DND-41 (cell line): ENCODE data around the gene TXNDC17.

Experiments
- ATAC-seq: fragments of 200-7000 bp; cut with Tn5 transposase; 3 replicates; pipeline ENCODE4 v1.9.1; 2021; ENCODE audit warnings: low read depth; ENCODE audit not compliant: insufficient read depth
- DNase-seq: peaks from one replicate; pipeline ENCODE4 v3.0.0-alpha.2; 2020
- H2AFZ ChIP-seq: 2 replicates; pipeline ENCODE4 v1.6.0; 2012; ENCODE audit warnings: low read depth, low read length
- H3K27ac ChIP-seq: 2 replicates; pipeline ENCODE4 v1.5.1; 2012; ENCODE audit warnings: low read length, inconsistent platforms
- H3K27me3 ChIP-seq: fragments of 200-600 bp; sonication (generic); 2 replicates; pipeline ENCODE4 v1.6.0; 2012; ENCODE audit warnings: low read length, mild to moderate bottlenecking, inconsistent platforms; ENCODE audit not compliant: insufficient read depth, poor library complexity
- H3K36me3 ChIP-seq: 2 replicates; pipeline ENCODE4 v1.5.1; 2012; ENCODE audit warnings: low read length, inconsistent platforms; ENCODE audit not compliant: insufficient read depth
- H3K4me1 ChIP-seq: 2 replicates; pipeline ENCODE4 v1.5.1; 2012; ENCODE audit warnings: mild to moderate bottlenecking, low read length; ENCODE audit not compliant: insufficient read depth
- H3K4me2 ChIP-seq: 2 replicates; pipeline ENCODE4 v1.6.0; 2012; ENCODE audit warnings: mild to moderate bottlenecking, moderate library complexity, low read length, inconsistent platforms; ENCODE audit not compliant: insufficient read depth
- H3K4me3 ChIP-seq, 2 experiments: fragments of 200-600 bp in 1 of 2; shearing (Covaris generic) in 1 of 2; 2 replicates each; pipeline ENCODE4 v1.5.1; 2012 to 2016; ENCODE audit warnings: inconsistent platforms in 2 of 2, low read length in 2 of 2, mild to moderate bottlenecking in 2 of 2, low read depth in 1 of 2, moderate library complexity in 1 of 2
- H3K79me2 ChIP-seq: 2 replicates; pipeline ENCODE4 v1.6.0; 2012; ENCODE audit warnings: low read length, inconsistent platforms; ENCODE audit not compliant: insufficient read depth
- H3K9ac ChIP-seq: 2 replicates; pipeline ENCODE4 v1.6.0; 2012; ENCODE audit warnings: low read depth, mild to moderate bottlenecking, inconsistent platforms, low read length, moderate library complexity
- H3K9me3 ChIP-seq: 2 replicates; pipeline ENCODE4 v1.5.1; 2012; ENCODE audit warnings: low read length, moderate library complexity, mild to moderate bottlenecking, inconsistent platforms; ENCODE audit not compliant: insufficient read depth, severe bottlenecking
- H4K20me1 ChIP-seq: 2 replicates; pipeline ENCODE4 v1.6.0; 2012; ENCODE audit warnings: low read length; ENCODE audit not compliant: insufficient read depth
- EZH2 ChIP-seq: IDR thresholded peaks from 3 replicates; pipeline ENCODE4 v1.6.1; 2012; ENCODE audit warnings: borderline replicate concordance, low read depth, mild to moderate bottlenecking, moderate library complexity, low read length, inconsistent platforms; ENCODE audit not compliant: severe bottlenecking
- TF ChIP-seq, protein P1 (sequence below): IDR thresholded peaks from 2 replicates; pipeline ENCODE4 v1.5.1; 2012; ENCODE audit warnings: borderline replicate concordance, low read length, moderate library complexity, mild to moderate bottlenecking; ENCODE audit not compliant: poor library complexity, severe bottlenecking; ENCODE audit errors: extremely low read depth

Gene TXNDC17

GRCh38 chr17:6682339-6682738 lies 41.5 kb downstream of the TXNDC17 start:
- peaks cover 16% of the 10 kb centered on the region for H4K20me1 ChIP-seq
- no peaks in the 10 kb centered on the region for H3K9me3 ChIP-seq
- no peaks in the 10 kb centered on the region for H3K36me3 ChIP-seq
- H3K4me3 ChIP-seq: no peak overlapping the region
- DNase-seq: no peak
- H3K4me2 ChIP-seq: no peak overlapping the region
- H3K4me1 ChIP-seq: no peaks in the 10 kb centered on the region
- ATAC-seq: no peak
- no peak for TF ChIP-seq EZH2
- TF ChIP-seq, protein P1, sequence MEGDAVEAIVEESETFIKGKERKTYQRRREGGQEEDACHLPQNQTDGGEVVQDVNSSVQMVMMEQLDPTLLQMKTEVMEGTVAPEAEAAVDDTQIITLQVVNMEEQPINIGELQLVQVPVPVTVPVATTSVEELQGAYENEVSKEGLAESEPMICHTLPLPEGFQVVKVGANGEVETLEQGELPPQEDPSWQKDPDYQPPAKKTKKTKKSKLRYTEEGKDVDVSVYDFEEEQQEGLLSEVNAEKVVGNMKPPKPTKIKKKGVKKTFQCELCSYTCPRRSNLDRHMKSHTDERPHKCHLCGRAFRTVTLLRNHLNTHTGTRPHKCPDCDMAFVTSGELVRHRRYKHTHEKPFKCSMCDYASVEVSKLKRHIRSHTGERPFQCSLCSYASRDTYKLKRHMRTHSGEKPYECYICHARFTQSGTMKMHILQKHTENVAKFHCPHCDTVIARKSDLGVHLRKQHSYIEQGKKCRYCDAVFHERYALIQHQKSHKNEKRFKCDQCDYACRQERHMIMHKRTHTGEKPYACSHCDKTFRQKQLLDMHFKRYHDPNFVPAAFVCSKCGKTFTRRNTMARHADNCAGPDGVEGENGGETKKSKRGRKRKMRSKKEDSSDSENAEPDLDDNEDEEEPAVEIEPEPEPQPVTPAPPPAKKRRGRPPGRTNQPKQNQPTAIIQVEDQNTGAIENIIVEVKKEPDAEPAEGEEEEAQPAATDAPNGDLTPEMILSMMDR: no peak
- H3K27me3 ChIP-seq: peaks cover 42% of the 10 kb centered on the region
- H3K27ac ChIP-seq: no peak overlapping the region
- no peaks in the 10 kb centered on the region for H3K79me2 ChIP-seq
- no peak overlapping the region for H3K9ac ChIP-seq
- no peak overlapping the region for H2AFZ ChIP-seq

DNA sequence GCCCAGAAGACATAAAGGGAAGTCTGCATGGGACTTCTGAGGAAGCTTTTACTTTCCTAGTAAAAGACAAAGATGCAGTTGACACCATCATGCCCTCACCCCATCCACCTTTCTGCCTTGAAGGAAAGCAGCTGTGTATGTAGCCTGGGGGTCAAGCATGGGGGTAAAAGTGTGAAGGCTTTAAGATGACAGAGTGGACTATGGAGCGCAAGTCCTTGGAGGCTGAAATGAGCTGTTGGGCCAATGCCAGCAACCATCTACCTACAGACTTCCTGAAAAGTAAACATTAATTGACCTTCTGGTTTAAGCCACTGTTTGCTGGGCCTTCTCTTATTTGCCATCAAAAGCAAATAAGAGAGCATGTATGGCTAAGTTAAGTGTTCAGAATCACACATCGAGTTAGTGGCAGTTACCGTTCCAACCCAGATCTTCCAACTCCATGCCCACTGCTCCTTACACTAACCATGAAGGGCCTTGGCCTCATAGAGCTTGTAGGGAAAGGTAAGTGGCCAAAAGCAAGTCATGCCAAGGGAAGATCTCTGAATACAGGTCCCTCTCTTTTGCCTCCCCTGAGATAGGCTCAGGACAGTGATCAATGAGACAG lies 42.3 kb downstream of the TXNDC17 start:
- DNase-seq: no peak
- H2AFZ ChIP-seq: no peak overlapping the region
- no peaks in the 10 kb centered on the region for H3K36me3 ChIP-seq
- H3K9me3 ChIP-seq: no peaks in the 10 kb centered on the region
- no peak overlapping the region for H3K4me3 ChIP-seq
- no peaks in the 10 kb centered on the region for H3K79me2 ChIP-seq
- peaks cover 33% of the 10 kb centered on the region for H3K27me3 ChIP-seq
- H3K4me2 ChIP-seq: no peak overlapping the region
- TF ChIP-seq, protein P1: no peak
- TF ChIP-seq EZH2: no peak
- no peak overlapping the region for H3K27ac ChIP-seq
- no peak for ATAC-seq
- no peak overlapping the region for H3K9ac ChIP-seq
- no peaks in the 10 kb centered on the region for H3K4me1 ChIP-seq
- H4K20me1 ChIP-seq: peaks cover 9% of the 10 kb centered on the region

DNA sequence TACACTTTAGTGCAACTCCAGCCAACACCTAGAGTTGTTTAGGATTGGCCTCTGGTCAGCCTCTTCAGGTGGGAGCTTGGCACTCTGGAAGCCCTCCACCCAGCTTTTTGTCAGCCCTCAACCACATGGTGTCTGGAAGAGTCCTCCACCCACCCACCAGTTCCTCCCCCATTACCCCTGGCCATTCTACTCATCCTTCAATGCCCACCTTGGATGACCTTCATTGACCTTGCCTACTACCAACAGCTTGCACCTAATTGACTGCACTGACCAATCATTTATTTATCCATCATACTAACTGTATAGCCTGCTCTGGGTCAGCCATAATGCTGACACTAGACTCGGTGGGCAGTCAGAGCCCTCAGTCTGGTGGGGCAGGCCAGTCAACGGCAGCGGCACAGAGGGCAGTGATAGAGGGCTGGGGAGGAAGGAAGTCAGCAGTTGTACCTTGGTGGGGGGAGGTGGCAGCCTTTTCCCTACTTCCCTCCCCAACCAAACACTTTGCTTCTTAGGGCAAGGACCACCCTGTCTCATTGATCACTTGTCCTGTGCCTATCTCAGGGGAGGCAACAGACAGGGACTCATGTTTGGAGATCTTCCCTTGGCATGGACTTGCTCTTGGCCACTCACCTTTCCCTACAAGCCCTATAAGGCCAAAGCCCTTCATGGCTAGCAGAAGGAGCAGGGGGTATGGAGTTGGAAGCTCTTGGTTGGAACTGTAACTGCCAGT lies 43.0 kb downstream of the TXNDC17 start:
- Histone ChIP-seq H3K27ac (no peak overlapping the region), H3K4me1 (no peaks in the 10 kb centered on the region), H4K20me1 (peaks cover 6% of the 10 kb centered on the region; the same call in 1 of the 2 replicates), H3K79me2 (no peaks in the 10 kb centered on the region), H3K4me2 (no peak overlapping the region), H3K4me3 (no peak overlapping the region), H2AFZ (no peak overlapping the region), H3K27me3 (peaks cover 27% of the 10 kb centered on the region), H3K36me3 (no peaks in the 10 kb centered on the region), H3K9ac (no peak overlapping the region), H3K9me3 (no peaks in the 10 kb centered on the region)
- DNase-seq (no peak), ATAC-seq (no peak)
- TF ChIP-seq, protein P1: no peak
- TF ChIP-seq EZH2: no peak
